Measurements from ENCODE around the gene MBD3L2B.
"Not testable (repeated sequence)": the region's sequence is repeated elsewhere in the genome, so short reads cannot be mapped to it uniquely, and the experiment has no call there.

Gene MBD3L2B

DNA sequence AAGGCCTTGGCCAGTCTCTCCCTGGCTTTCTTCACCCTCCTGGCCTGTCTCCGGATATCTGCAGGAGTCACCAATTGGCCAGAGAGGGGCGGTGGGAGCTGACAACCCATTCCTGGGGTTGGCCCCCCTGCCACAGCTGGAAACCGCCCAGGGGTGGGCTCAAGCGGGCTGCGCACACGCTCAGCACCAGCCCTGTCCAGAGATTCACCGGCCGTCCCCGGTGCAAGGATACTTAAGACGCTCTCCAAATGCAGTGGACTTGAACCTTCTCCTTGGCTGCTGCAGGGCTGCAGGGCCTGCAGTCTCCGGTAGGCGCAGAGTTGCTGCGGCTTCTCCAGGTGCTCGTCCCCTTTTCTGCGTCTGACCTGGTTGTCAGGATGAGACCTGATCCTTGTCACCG, 35.1 kb upstream of the MBD3L2B start:
- H3K27me3 ChIP-seq (replicated peaks; ENCODE audit: control insufficient read depth, insufficient read depth, low read length, poor library complexity, severe bottlenecking); H3K4me3 ChIP-seq (ENCODE audit: insufficient read depth, low read depth, low read length, poor library complexity, severe bottlenecking); H3K4me1 ChIP-seq (ENCODE audit: control insufficient read depth, insufficient read depth, low read length, poor library complexity, severe bottlenecking); H3K27ac ChIP-seq (ENCODE audit: insufficient read depth, low read length, poor library complexity, severe bottlenecking); H3K36me3 ChIP-seq (ENCODE audit: control insufficient read depth, insufficient read depth, low read length); H3K9me3 ChIP-seq (ENCODE audit: control insufficient read depth, low read length); DNase-seq: not testable (repeated sequence)

DNA sequence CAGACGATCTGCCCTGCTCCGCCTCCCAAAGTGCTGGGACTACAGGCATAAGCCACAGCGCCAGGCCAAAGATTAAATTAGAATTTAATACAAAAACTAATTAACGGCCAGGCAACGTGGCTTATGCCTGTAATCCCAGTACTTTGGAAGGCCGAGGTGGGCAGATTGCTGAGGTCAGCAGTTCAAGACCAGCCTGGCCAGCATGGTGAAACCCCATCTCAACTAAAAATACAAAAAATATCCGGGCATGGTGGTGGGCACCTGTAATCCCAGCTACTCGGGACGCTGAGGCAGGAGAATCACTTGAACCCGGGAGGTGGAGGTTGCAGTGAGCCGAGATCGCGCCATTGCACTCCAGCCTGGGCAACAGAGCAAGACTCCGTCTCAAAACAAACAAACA, 34.4 kb upstream of the MBD3L2B start:
- not testable (repeated sequence) for H3K9me3 ChIP-seq (ENCODE audit: control insufficient read depth, low read length); H3K4me3 ChIP-seq (ENCODE audit: insufficient read depth, low read depth, low read length, poor library complexity, severe bottlenecking); H3K4me1 ChIP-seq (ENCODE audit: control insufficient read depth, insufficient read depth, low read length, poor library complexity, severe bottlenecking); H3K36me3 ChIP-seq (ENCODE audit: control insufficient read depth, insufficient read depth, low read length); H3K27me3 ChIP-seq (replicated peaks; ENCODE audit: control insufficient read depth, insufficient read depth, low read length, poor library complexity, severe bottlenecking); H3K27ac ChIP-seq (ENCODE audit: insufficient read depth, low read length, poor library complexity, severe bottlenecking); DNase-seq

DNA sequence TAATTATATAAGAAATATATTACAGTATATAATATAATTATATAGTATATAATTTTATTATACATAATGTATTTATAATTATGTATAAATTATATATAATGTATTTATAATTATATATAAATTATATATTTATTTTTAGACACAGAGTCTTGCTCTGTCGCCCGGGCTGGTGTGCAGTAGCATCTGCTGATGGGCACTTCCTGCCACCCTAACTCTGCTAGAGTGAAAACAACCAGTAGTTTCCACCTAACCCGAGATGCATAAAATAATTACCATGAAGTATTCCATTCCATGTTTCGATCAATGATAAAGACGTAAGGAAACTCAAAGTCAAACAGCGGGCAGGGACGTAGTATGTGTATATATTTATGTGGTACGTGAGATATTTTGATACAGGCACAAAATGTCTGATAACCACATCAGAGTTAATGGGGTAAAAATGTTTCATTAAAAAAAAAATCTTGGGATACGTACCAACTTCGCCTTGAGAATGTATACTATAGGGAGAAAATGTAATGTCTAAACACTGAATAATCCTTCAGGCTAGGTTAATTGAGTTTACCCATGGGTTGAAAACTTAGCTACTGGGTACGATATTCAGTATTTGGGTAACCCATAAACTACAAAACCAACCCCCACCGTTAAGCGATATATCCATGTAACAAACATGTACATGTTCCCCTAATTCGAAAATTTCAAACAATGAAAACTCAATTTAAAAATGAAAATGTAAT, 33.6 kb upstream of the MBD3L2B start:
- H3K4me3 ChIP-seq (ENCODE audit: insufficient read depth, low read depth, low read length, poor library complexity, severe bottlenecking); H3K27me3 ChIP-seq (replicated peaks; ENCODE audit: control insufficient read depth, insufficient read depth, low read length, poor library complexity, severe bottlenecking); DNase-seq; H3K36me3 ChIP-seq (ENCODE audit: control insufficient read depth, insufficient read depth, low read length); H3K9me3 ChIP-seq (ENCODE audit: control insufficient read depth, low read length); H3K4me1 ChIP-seq (ENCODE audit: control insufficient read depth, insufficient read depth, low read length, poor library complexity, severe bottlenecking); H3K27ac ChIP-seq (ENCODE audit: insufficient read depth, low read length, poor library complexity, severe bottlenecking): not testable (repeated sequence)

DNA sequence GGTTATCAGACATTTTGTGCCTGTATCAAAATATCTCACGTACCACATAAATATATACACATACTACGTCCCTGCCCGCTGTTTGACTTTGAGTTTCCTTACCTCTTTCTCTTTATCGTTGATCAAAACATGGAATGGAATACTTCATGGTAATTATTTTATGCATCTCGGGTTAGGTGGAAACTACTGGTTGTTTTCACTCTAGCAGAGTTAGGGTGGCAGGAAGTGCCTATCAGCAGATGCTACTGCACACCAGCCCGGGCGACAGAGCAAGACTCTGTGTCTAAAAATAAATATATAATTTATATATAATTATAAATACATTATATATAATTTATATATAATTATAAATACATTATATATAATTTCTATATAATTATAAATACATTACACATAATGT, 31.7 kb upstream of the MBD3L2B start:
- H3K36me3 ChIP-seq (ENCODE audit: control insufficient read depth, insufficient read depth, low read length); H3K9me3 ChIP-seq (ENCODE audit: control insufficient read depth, low read length); H3K27ac ChIP-seq (ENCODE audit: insufficient read depth, low read length, poor library complexity, severe bottlenecking); DNase-seq; H3K4me1 ChIP-seq (ENCODE audit: control insufficient read depth, insufficient read depth, low read length, poor library complexity, severe bottlenecking); H3K27me3 ChIP-seq (replicated peaks; ENCODE audit: control insufficient read depth, insufficient read depth, low read length, poor library complexity, severe bottlenecking); H3K4me3 ChIP-seq (ENCODE audit: insufficient read depth, low read depth, low read length, poor library complexity, severe bottlenecking): not testable (repeated sequence)

DNA sequence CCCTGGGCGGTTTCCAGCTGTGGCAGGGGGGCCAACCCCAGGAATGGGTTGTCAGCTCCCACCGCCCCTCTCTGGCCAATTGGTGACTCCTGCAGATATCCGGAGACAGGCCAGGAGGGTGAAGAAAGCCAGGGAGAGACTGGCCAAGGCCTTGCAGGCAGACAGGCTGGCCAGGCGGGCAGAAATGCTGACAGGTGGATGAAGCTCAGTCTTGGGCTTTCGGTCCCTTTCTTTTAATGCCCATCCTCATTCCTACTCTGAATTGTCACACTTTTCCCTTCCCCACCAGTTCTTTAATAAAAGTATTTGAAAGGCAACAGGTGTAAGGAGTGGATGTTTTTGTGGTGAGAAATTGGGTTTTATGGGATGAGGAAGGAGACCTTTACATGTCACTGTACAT, 30.2 kb upstream of the MBD3L2B start:
- H3K9me3 ChIP-seq (ENCODE audit: control insufficient read depth, low read length); H3K36me3 ChIP-seq (ENCODE audit: control insufficient read depth, insufficient read depth, low read length); DNase-seq; H3K27me3 ChIP-seq (replicated peaks; ENCODE audit: control insufficient read depth, insufficient read depth, low read length, poor library complexity, severe bottlenecking); H3K4me1 ChIP-seq (ENCODE audit: control insufficient read depth, insufficient read depth, low read length, poor library complexity, severe bottlenecking); H3K27ac ChIP-seq (ENCODE audit: insufficient read depth, low read length, poor library complexity, severe bottlenecking); H3K4me3 ChIP-seq (ENCODE audit: insufficient read depth, low read depth, low read length, poor library complexity, severe bottlenecking): not testable (repeated sequence)

DNA sequence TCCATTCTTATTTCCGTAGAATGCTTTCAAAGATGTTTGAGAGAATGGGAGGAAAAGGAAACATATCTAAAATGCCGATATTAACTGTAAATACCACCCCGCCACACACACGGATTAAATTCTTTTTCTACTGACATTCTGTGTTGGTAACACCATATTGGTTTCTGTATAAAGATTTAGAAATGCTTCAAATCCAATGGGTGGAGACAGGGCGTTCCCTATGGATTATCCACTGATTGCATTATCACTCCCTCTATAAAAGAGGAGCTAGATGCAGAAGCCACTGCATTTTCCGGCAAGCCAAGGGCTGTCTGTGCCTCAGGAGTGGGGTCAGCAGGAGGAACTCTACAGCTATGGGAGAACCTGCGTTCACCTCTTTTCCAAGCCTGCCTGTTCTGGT, 27.8 kb upstream of the MBD3L2B start, which contains the start of gene MBD3L2:
TSS of gene MBD3L2 (plus strand) at position 301 of the 400 bp plus-strand sequence. CDS start at position 354, 53 bp downstream.
- H3K36me3 ChIP-seq (ENCODE audit: control insufficient read depth, insufficient read depth, low read length); H3K27me3 ChIP-seq (replicated peaks; ENCODE audit: control insufficient read depth, insufficient read depth, low read length, poor library complexity, severe bottlenecking); H3K27ac ChIP-seq (ENCODE audit: insufficient read depth, low read length, poor library complexity, severe bottlenecking); DNase-seq; H3K4me1 ChIP-seq (ENCODE audit: control insufficient read depth, insufficient read depth, low read length, poor library complexity, severe bottlenecking); H3K4me3 ChIP-seq (ENCODE audit: insufficient read depth, low read depth, low read length, poor library complexity, severe bottlenecking); H3K9me3 ChIP-seq (ENCODE audit: control insufficient read depth, low read length): not testable (repeated sequence)

DNA sequence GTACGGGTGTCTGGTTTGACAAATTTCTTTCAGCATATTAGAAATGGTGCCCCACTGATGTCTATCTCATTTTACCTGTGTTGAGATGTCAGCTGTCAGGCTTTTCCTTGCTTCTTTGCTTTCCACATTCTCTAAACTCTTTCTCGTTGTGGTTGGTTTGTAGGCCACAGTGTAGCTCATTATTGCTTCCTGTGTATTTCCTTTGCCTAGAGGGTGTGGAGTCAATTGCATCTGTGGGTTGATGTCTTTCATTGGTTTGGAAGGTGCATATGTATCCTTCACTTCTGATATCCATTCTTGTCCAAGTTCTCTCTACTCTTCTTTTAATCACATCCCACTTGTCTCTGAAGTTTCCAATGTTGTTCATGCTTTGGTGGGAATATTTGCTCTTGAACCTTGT, 20.3 kb upstream of the MBD3L2B start:
- DNase-seq; H3K36me3 ChIP-seq (ENCODE audit: control insufficient read depth, insufficient read depth, low read length); H3K4me1 ChIP-seq (ENCODE audit: control insufficient read depth, insufficient read depth, low read length, poor library complexity, severe bottlenecking); H3K4me3 ChIP-seq (ENCODE audit: insufficient read depth, low read depth, low read length, poor library complexity, severe bottlenecking); H3K9me3 ChIP-seq (ENCODE audit: control insufficient read depth, low read length); H3K27ac ChIP-seq (ENCODE audit: insufficient read depth, low read length, poor library complexity, severe bottlenecking); H3K27me3 ChIP-seq (replicated peaks; ENCODE audit: control insufficient read depth, insufficient read depth, low read length, poor library complexity, severe bottlenecking): not testable (repeated sequence)

DNA sequence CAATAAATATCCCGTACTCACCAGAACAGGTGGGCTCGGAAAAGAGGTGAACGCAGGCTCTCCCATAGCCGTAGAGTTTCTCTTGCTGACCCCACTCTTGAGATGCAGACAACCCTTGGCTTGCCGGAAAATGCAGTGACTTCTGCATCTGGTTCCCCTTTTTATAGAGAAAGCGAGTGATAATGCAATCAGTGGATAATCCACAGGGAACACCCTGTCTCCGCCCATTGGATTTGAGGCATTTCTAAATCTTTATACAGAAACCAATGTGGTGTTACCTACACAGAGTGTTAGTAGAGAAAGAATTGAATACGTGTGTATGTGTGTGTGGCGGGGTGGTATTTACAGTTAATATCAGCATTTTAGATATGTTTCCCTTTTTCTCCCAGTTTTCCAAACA, 18.8 kb upstream of the MBD3L2B start, which contains the start of gene MBD3L4:
TSS of gene MBD3L4 (minus strand) at position 101 of the 400 bp plus-strand sequence. CDS start at position 66, 35 bp downstream.
- not testable (repeated sequence) for H3K27me3 ChIP-seq (replicated peaks; ENCODE audit: control insufficient read depth, insufficient read depth, low read length, poor library complexity, severe bottlenecking); H3K4me1 ChIP-seq (ENCODE audit: control insufficient read depth, insufficient read depth, low read length, poor library complexity, severe bottlenecking); H3K4me3 ChIP-seq (ENCODE audit: insufficient read depth, low read depth, low read length, poor library complexity, severe bottlenecking); H3K36me3 ChIP-seq (ENCODE audit: control insufficient read depth, insufficient read depth, low read length); DNase-seq; H3K27ac ChIP-seq (ENCODE audit: insufficient read depth, low read length, poor library complexity, severe bottlenecking); H3K9me3 ChIP-seq (ENCODE audit: control insufficient read depth, low read length)

DNA sequence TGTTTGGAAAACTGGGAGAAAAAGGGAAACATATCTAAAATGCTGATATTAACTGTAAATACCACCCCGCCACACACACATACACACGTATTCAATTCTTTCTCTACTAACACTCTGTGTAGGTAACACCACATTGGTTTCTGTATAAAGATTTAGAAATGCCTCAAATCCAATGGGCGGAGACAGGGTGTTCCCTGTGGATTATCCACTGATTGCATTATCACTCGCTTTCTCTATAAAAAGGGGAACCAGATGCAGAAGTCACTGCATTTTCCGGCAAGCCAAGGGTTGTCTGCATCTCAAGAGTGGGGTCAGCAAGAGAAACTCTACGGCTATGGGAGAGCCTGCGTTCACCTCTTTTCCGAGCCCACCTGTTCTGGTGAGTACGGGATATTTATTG, 9.0 kb upstream of the MBD3L2B start, which contains the start of gene MBD3L5:
TSS of gene MBD3L5 (plus strand) at position 301 of the 400 bp plus-strand sequence. CDS start at position 335, 34 bp downstream.
- H3K27ac ChIP-seq (ENCODE audit: insufficient read depth, low read length, poor library complexity, severe bottlenecking); H3K36me3 ChIP-seq (ENCODE audit: control insufficient read depth, insufficient read depth, low read length); H3K9me3 ChIP-seq (ENCODE audit: control insufficient read depth, low read length); H3K4me1 ChIP-seq (ENCODE audit: control insufficient read depth, insufficient read depth, low read length, poor library complexity, severe bottlenecking); H3K27me3 ChIP-seq (replicated peaks; ENCODE audit: control insufficient read depth, insufficient read depth, low read length, poor library complexity, severe bottlenecking); DNase-seq; H3K4me3 ChIP-seq (ENCODE audit: insufficient read depth, low read depth, low read length, poor library complexity, severe bottlenecking): not testable (repeated sequence)

DNA sequence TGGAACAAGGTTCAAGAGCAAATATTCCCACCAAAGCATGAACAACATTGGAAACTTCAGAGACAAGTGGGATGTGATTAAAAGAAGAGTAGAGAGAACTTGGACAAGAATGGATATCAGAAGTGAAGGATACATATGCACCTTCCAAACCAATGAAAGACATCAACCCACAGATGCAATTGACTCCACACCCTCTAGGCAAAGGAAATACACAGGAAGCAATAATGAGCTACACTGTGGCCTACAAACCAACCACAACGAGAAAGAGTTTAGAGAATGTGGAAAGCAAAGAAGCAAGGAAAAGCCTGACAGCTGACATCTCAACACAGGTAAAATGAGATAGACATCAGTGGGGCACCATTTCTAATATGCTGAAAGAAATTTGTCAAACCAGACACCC, 7.6 kb upstream of the MBD3L2B start:
- H3K4me1 ChIP-seq (ENCODE audit: control insufficient read depth, insufficient read depth, low read length, poor library complexity, severe bottlenecking); H3K36me3 ChIP-seq (ENCODE audit: control insufficient read depth, insufficient read depth, low read length); H3K27me3 ChIP-seq (replicated peaks; ENCODE audit: control insufficient read depth, insufficient read depth, low read length, poor library complexity, severe bottlenecking); H3K9me3 ChIP-seq (ENCODE audit: control insufficient read depth, low read length); H3K4me3 ChIP-seq (ENCODE audit: insufficient read depth, low read depth, low read length, poor library complexity, severe bottlenecking); DNase-seq; H3K27ac ChIP-seq (ENCODE audit: insufficient read depth, low read length, poor library complexity, severe bottlenecking): not testable (repeated sequence)
